Retinal pigment epithelial cell (primary cell): ENCODE data around the gene ATP5F1D.

Experiments
- DNase-seq: peaks from one replicate; pipeline ENCODE4 v3.0.0-alpha.2; 2010; ENCODE audit warnings: low read depth
- H3K4me3 ChIP-seq: 2 replicates; pipeline ENCODE4 v1.5.1; 2011; ENCODE audit warnings: mild to moderate bottlenecking, low read length, control low read depth, moderate library complexity
- TF ChIP-seq, protein P1 (sequence below): conservative IDR thresholded peaks from 2 replicates; pipeline ENCODE4 v1.5.1; 2011; ENCODE audit warnings: low read depth, low read length, control low read depth, inconsistent platforms

ATP5F1D gene

DNA sequence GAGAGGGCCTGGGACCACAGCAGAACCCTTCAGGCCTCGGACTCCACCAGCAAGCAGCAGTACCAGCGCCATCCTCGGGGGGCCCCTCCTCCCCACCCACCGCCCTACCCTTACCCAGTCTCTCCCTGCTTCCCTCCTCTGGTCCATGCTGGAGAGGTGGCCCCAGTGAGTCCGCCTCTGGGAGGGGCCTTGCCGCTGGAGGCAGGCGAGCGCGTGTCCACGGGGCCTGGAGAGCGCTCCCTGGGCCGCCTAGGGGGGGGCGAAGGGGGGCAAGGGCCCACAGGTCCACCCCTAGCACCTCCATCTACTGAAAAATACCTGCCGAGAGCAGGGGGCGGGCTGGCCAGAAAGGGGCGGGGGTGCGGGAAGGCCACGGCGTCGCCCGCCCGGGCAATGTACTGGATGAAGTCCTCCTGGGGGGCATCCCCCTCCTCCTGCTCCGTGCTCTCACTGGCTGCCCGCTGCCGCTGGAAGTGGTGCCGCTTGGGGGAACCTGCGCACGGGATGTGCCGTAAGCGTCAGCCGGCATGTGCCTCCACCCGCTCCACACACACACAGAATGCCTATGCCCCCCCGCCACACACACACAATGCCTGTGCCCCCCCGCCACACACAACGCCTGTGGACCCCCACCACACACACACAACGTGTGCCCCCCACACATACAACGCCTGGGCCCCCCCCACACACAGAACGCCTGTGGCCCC, 10.6 kb upstream of the ATP5F1D start:
- no peak overlapping the region for H3K4me3 ChIP-seq
- TF ChIP-seq, protein P1, sequence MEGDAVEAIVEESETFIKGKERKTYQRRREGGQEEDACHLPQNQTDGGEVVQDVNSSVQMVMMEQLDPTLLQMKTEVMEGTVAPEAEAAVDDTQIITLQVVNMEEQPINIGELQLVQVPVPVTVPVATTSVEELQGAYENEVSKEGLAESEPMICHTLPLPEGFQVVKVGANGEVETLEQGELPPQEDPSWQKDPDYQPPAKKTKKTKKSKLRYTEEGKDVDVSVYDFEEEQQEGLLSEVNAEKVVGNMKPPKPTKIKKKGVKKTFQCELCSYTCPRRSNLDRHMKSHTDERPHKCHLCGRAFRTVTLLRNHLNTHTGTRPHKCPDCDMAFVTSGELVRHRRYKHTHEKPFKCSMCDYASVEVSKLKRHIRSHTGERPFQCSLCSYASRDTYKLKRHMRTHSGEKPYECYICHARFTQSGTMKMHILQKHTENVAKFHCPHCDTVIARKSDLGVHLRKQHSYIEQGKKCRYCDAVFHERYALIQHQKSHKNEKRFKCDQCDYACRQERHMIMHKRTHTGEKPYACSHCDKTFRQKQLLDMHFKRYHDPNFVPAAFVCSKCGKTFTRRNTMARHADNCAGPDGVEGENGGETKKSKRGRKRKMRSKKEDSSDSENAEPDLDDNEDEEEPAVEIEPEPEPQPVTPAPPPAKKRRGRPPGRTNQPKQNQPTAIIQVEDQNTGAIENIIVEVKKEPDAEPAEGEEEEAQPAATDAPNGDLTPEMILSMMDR, result no peak
- DNase-seq, result no peak

DNA sequence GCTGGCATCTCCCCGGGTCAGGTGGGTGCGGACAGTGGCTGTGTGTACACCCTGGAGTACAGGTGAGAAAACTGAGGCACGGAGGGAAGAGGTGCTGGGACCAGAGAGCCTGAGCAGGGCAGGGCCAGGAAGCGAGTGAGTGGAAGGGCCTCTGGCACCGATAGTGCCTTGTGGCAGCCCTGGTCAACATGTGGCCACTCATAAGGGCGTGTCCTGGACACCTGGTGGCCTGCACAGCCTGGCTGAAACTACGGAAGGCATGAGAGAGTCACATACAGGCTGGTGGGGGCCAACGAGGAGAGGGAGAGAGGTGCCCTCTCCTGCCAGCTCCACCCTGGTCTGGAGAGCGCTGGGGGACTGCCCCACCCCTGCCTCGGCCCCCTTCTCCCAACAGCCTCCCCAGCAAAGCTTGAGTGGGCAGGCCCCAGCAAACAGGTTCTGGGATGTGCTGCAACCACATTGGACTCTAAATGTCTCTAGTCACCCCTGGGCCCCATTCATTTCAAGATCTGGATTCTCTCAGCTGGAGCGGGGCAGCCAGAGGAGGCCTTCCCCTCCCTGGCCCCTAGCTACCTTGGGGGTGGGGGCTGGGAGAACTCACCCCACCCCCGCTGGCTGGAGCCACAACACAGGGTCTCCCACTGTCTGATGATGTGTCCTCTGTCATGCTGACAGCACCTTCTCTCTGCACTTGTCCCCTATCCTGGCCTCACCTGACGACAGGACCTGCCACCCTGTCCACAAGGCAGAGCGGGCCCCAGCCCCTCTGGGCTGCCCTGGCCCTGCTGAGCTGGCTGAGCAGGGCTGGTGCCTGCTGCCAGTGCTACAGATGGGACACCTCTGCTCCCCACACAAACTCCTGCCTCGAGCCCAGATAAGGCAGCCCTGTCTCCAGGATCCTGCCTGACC, 9.6 kb upstream of the ATP5F1D start:
- TF ChIP-seq, protein P1, result no peak
- H3K4me3 ChIP-seq, result no peak overlapping the region
- DNase-seq, result no peak

DNA sequence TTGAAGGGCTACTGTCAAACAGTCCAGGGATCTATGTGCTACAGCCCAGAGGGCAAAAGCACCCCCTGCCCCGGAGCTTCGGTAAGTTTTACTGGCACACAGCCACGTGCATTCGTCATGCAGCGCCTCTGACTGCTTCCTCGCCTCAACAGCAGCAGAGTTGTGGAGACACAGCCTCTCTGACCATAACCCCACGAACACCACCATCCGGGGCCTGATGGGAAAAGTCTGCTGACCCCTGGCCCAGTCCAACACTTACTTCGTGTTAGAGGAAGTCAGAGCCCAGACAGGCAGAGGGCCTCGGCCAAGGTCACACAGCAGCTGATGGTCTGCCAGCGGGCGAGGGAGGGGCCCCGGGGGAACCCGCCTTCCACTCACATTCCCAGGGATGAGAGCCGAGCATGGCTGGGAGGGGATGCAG, 8.9 kb upstream of the ATP5F1D start:
- H3K4me3 ChIP-seq, result no peak overlapping the region
- TF ChIP-seq, protein P1, result no peak
- no peak for DNase-seq

DNA sequence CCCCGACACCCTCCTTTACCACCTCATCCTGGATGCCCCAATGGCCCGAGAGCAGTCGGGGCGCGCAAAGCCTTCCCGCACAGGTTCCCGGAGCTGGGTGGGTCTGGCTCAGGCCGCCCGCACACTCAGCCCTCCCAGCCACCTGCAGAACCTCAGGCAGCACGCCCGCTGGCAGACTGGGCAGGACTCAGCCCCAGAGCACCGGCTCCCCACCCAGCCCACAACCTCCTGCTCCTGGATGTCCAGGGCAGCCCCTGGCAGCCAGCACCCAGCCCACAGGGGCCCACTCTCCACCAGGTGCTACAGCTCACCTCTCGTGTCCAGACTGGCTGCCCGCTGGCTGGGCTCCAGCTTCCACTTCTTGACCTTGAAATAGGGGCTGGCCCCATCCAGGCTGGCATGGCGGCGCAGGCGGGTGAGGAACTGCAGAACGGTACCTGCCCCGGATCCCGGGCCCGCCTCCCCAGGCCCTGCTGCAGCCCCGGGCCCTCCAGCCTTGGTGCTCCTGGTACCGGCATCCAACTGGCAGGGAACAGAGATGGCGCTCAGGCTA, 8.4 kb upstream of the ATP5F1D start:
- TF ChIP-seq, protein P1, result no peak
- H3K4me3 ChIP-seq, result no peak overlapping the region
- no peak for DNase-seq

DNA sequence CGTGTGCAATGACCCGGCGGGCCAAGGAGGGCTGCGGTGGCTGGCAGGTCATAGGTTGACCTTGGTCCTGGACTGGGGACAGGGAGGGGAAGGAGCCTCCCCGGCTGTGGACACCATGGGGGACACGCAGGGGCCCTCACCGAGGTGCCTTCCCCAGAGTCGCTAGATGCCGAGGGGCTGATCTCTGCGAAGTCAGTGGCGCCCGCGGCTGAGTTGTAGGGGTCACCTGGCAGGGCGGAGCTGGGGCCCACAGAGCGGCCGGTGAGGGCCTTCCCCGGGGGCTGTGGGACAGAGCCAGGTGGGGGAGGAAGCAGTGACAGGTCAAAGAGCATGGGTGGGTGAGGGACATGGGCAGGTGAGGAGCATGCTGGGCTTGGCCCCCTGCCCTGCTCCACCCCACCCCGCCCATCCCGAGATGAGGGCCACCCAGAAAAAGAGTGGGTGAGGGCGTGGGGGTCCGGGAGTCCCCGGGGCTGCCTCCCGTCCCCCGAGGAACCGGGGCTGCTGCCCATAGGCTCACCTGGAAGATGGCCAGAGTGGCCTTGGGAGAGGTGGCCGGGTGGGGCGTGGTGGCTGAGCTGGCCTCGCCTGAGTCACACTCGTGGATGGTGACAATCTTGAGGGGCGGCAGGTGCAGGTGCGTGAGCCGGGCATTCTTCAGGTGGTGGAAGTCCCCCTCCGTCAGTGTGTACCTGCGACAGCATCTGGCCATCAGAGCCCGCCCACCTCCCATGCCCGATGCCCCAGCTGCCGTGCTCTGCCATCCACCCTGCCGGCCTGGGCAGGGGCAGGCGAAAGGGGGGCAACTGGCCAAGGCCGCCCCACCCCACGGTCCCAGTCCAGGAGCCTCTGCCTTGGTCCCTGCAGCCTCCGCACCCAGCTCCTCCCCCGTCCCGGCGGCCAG, 7.2 kb upstream of the ATP5F1D start:
- TF ChIP-seq, protein P1, result no peak
- no peak overlapping the region for H3K4me3 ChIP-seq
- DNase-seq, result no peak

DNA sequence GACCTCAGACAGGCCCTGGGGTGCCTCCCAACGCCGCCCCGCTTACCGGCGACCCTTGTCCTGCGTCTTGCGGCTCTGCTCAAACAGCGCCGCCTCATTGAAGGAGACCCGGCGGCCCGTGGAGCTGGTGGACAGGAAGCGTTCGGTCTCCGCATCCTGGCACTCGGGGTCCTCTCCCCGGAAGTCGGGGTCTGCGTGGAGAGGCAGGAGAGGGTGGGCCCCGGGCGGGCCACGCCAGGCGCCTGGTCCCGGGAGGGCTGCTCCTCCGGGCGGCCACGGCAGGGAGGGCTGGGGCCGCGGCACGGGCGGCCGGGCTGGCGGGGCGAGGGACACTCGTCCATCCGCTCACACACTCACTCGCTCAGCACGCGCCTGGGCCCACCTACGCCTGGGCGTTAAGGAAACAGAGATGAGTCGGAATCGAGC, 6.6 kb upstream of the ATP5F1D start:
- no peak overlapping the region for H3K4me3 ChIP-seq
- TF ChIP-seq, protein P1, result no peak
- no peak for DNase-seq
